H9 (cell line): ENCODE measurements around the gene NKX3-2. TPM values are rescaled to one million over a fixed set of nuclear protein-coding genes. Genes with fewer than 3 reads are reported as not detected.

Source experiments
- DNase-seq: peaks from one replicate; pipeline ENCODE4 v3.0.0-alpha.2; 2017
- H2AFZ ChIP-seq: one replicate; pipeline ENCODE4 v1.6.1; 2013; ENCODE audit warnings: mild to moderate bottlenecking, low read length, control low read depth, moderate library complexity
- H2AK5ac ChIP-seq: 2 replicates; pipeline ENCODE4 v1.6.1; 2013; ENCODE audit warnings: low read length, control low read depth, mixed read lengths; ENCODE audit not compliant: insufficient read length
- H2BK120ac ChIP-seq: one replicate; pipeline ENCODE4 v1.6.1; 2013; ENCODE audit warnings: low read depth, mild to moderate bottlenecking, low read length, control low read depth, inconsistent platforms; ENCODE audit not compliant: poor library complexity, severe bottlenecking
- H2BK12ac ChIP-seq: 2 replicates; pipeline ENCODE4 v1.6.1; 2013; ENCODE audit warnings: low read length, control low read depth, mixed read lengths, low read depth; ENCODE audit not compliant: insufficient read length
- H2BK15ac ChIP-seq: 2 replicates; pipeline ENCODE4 v1.6.1; 2013; ENCODE audit warnings: low read depth, low read length, control low read depth
- H2BK20ac ChIP-seq: one replicate; pipeline ENCODE4 v1.6.1; 2013; ENCODE audit warnings: low read depth, mild to moderate bottlenecking, low read length, control low read depth, inconsistent platforms; ENCODE audit not compliant: poor library complexity, severe bottlenecking
- H2BK5ac ChIP-seq: 2 replicates; pipeline ENCODE4 v1.6.1; 2013; ENCODE audit warnings: low read length, control low read depth, mixed read lengths; ENCODE audit not compliant: insufficient read length
- H3K14ac ChIP-seq: 2 replicates; pipeline ENCODE4 v1.6.1; 2013; ENCODE audit warnings: low read length, control low read depth; ENCODE audit not compliant: insufficient read depth
- H3K18ac ChIP-seq: 2 replicates; pipeline ENCODE4 v1.6.1; 2013; ENCODE audit warnings: low read depth, mild to moderate bottlenecking, mixed read lengths, low read length, control low read depth; ENCODE audit not compliant: insufficient read length
- H3K23ac ChIP-seq: 2 replicates; pipeline ENCODE4 v1.6.1; 2013; ENCODE audit warnings: low read length, control low read depth, mixed read lengths, low read depth; ENCODE audit not compliant: insufficient read length
- H3K23me2 ChIP-seq: 2 replicates; pipeline ENCODE4 v1.6.1; 2013; ENCODE audit warnings: low read depth, mild to moderate bottlenecking, mixed read lengths, low read length, control low read depth; ENCODE audit not compliant: insufficient read length, poor library complexity, severe bottlenecking
- H3K27ac ChIP-seq: 2 replicates; pipeline ENCODE4 v1.5.1; 2013; ENCODE audit warnings: low read length, control low read depth, mixed read lengths, low read depth; ENCODE audit not compliant: insufficient read length
- H3K27me3 ChIP-seq: 2 replicates; pipeline ENCODE4 v1.6.1; 2013; ENCODE audit warnings: low read length, control low read depth, inconsistent platforms; ENCODE audit not compliant: insufficient read depth
- H3K4ac ChIP-seq: 2 replicates; pipeline ENCODE4 v1.6.1; 2013; ENCODE audit warnings: low read depth, mild to moderate bottlenecking, control low read depth, inconsistent platforms, low read length, moderate library complexity
- H3K4me1 ChIP-seq: 2 replicates; pipeline ENCODE4 v1.6.1; 2013; ENCODE audit warnings: low read length, control low read depth, inconsistent platforms; ENCODE audit not compliant: insufficient read depth
- H3K4me2 ChIP-seq: 2 replicates; pipeline ENCODE4 v1.6.1; 2013; ENCODE audit warnings: low read length, control low read depth, mixed read lengths; ENCODE audit not compliant: insufficient read length, insufficient read depth
- H3K56ac ChIP-seq: 2 replicates; pipeline ENCODE4 v1.6.1; 2013; ENCODE audit warnings: low read depth, mild to moderate bottlenecking, mixed read lengths, low read length, control low read depth; ENCODE audit not compliant: insufficient read length
- H3K79me1 ChIP-seq: 2 replicates; pipeline ENCODE4 v1.6.1; 2013; ENCODE audit warnings: low read depth, mild to moderate bottlenecking, moderate library complexity, low read length, control low read depth, inconsistent platforms; ENCODE audit not compliant: insufficient read depth, poor library complexity, severe bottlenecking
- H3K79me2 ChIP-seq: 2 replicates; pipeline ENCODE4 v1.6.1; 2013; ENCODE audit warnings: low read length, control low read depth, inconsistent platforms; ENCODE audit not compliant: insufficient read depth
- H3K9ac ChIP-seq: 2 replicates; pipeline ENCODE4 v1.6.1; 2013; ENCODE audit warnings: low read length, control low read depth, mixed read lengths; ENCODE audit not compliant: insufficient read length; ENCODE audit errors: extremely low read depth
- H3K9me3 ChIP-seq: one replicate; pipeline ENCODE4 v1.6.1; 2013; ENCODE audit warnings: low read depth, low read length, inconsistent platforms; ENCODE audit not compliant: control insufficient read depth
- H3T11ph ChIP-seq: one replicate; pipeline ENCODE4 v1.6.1; 2013; ENCODE audit warnings: mild to moderate bottlenecking, low read length, control low read depth, inconsistent platforms
- H4K20me1 ChIP-seq: one replicate; pipeline ENCODE4 v1.6.1; 2013; ENCODE audit not compliant: control insufficient read depth, insufficient read length, insufficient read depth
- H4K5ac ChIP-seq: 2 replicates; pipeline ENCODE4 v1.6.1; 2013; ENCODE audit warnings: low read depth, mild to moderate bottlenecking, mixed read lengths, low read length, control low read depth; ENCODE audit not compliant: insufficient read length
- H4K8ac ChIP-seq: replicated peaks from 2 replicates; pipeline ENCODE4 v1.6.1; 2013; ENCODE audit warnings: low read length, control low read depth, mixed read lengths, low read depth; ENCODE audit not compliant: insufficient read length
- H4K91ac ChIP-seq: 2 replicates; pipeline ENCODE4 v1.6.1; 2013; ENCODE audit warnings: low read depth, mild to moderate bottlenecking, moderate library complexity, mixed read lengths, low read length, control low read depth; ENCODE audit not compliant: insufficient read length
- H3K27ac Mint-ChIP-seq, 3 experiments: 2 replicates in 2 of 3; 3 replicates in 1 of 3; pipeline ENCODE4 v1.8.0; 2020 to 2021; ENCODE audit warnings: mixed read lengths in 3 of 3, mild to moderate bottlenecking in 1 of 3, moderate library complexity in 1 of 3
- H3K27me3 Mint-ChIP-seq: 2 replicates; pipeline ENCODE4 v1.8.0; 2021; ENCODE audit warnings: low read depth, mild to moderate bottlenecking, moderate library complexity, mixed read lengths
- H3K36me3 Mint-ChIP-seq, 3 experiments: 2 replicates in 2 of 3; 3 replicates in 1 of 3; pipeline ENCODE4 v1.8.0; 2020 to 2021; ENCODE audit warnings: low read depth in 3 of 3, mixed read lengths in 3 of 3; ENCODE audit not compliant: insufficient read depth in 1 of 3
- H3K4me1 Mint-ChIP-seq, 2 experiments: 2 replicates each; pipeline ENCODE4 v1.8.0; 2020; ENCODE audit warnings: mixed read lengths in 2 of 2
- H3K4me3 Mint-ChIP-seq, 2 experiments: 2 replicates in 1 of 2; 3 replicates in 1 of 2; pipeline ENCODE4 v1.8.0; 2020 to 2021; ENCODE audit warnings: mild to moderate bottlenecking in 2 of 2, mixed read lengths in 2 of 2, moderate library complexity in 1 of 2
- H3K9me3 Mint-ChIP-seq, 2 experiments: 2 replicates in 1 of 2; 3 replicates in 1 of 2; pipeline ENCODE4 v1.8.0; 2020; ENCODE audit warnings: mild to moderate bottlenecking in 2 of 2, mixed read lengths in 2 of 2, moderate library complexity in 1 of 2
- CTCF ChIP-seq: fragments of 200-600 bp; sonication (generic); conservative IDR thresholded peaks from 3 replicates; pipeline ENCODE4 v1.8.0; 2021; ENCODE audit warnings: antibody characterized with exemption, mild to moderate bottlenecking
- WGBS: extraction: QIAGEN DNeasy Blood & Tissue Kit; methylation state at CpG from one replicate; pipeline ENCODE4 v1.1.7; 2013; ENCODE audit warnings: missing lambda C conversion rate, low lambda C conversion rate, mixed read lengths; ENCODE audit not compliant: insufficient read length; ENCODE audit errors: extremely low coverage; 5-methylcytosine and 5-hydroxymethylcytosine counted together
- total RNA-seq: library from RNA; stranded (reverse); gene quantifications from 2 replicates; pipeline ENCODE4 v1.2.1, GENCODE V29; 2021

Gene NKX3-2
- total RNA-seq, 1 experiment from 2014 or later: 1.9 TPM

DNA sequence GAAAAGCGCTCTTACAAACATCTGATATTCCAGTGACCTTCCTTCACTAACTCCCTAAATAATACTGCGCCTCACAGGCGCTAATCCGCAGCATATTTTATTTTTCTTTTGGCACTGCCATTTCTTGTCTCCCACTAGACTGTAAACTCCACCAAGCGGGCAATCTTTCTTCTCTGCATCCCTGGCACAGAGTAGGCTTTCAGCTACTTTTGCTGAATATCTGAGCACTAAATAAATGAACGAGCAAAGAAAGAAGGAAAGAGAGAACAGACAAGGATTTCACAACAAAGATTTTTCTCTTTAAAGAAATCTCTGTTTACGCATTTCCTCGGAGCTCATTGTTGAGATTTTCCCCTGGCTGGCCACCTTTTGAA is 12.7 kb downstream of the NKX3-2 start:
- H3K18ac ChIP-seq: no peak overlapping the region
- H3K79me2 ChIP-seq: no peaks in the 10 kb centered on the region
- H4K91ac ChIP-seq: no peak overlapping the region
- H2AFZ ChIP-seq: no peak overlapping the region
- no peak for TF ChIP-seq CTCF
- H2BK12ac ChIP-seq: no peak overlapping the region
- H2BK15ac ChIP-seq: no peak overlapping the region
- no peak overlapping the region for H3K4ac ChIP-seq
- no peak overlapping the region for H3K27ac ChIP-seq
- no peak overlapping the region for H3K9ac ChIP-seq
- no peak overlapping the region for H4K5ac ChIP-seq
- Mint-ChIP-seq H3K36me3 (no peaks in the 10 kb centered on the region; a peak in 1 of 7 replicates), H3K27me3 (peaks cover 99% of the 10 kb centered on the region), H3K9me3 (no peaks in the 10 kb centered on the region; a peak in 3 of 5 replicates), H3K4me3 (peak overlapping the region; percentile 45 to 61; a peak in 4 of 5 replicates), H3K4me1 (peaks cover 53 to 61% of the 10 kb centered on the region in 2 experiments), H3K27ac (no peak overlapping the region; a peak in 1 of 7 replicates)
- DNase-seq: no peak
- no peak overlapping the region for H2BK5ac ChIP-seq
- no peaks in the 10 kb centered on the region for H4K20me1 ChIP-seq
- H3T11ph ChIP-seq: no peak overlapping the region
- H3K14ac ChIP-seq: no peak overlapping the region
- H3K4me1 ChIP-seq: peaks cover 4% of the 10 kb centered on the region
- H3K27me3 ChIP-seq: peaks cover 90% of the 10 kb centered on the region
- no peak overlapping the region for H4K8ac ChIP-seq
- no peak overlapping the region for H3K23ac ChIP-seq
- H3K4me2 ChIP-seq: peak overlapping the region; percentile 71
- WGBS: no CpG with 5 or more reads among the region's 8 CpGs
- no peak overlapping the region for H2BK20ac ChIP-seq
- H3K23me2 ChIP-seq: peaks cover 13% of the 10 kb centered on the region
- no peak overlapping the region for H2BK120ac ChIP-seq
- no peak overlapping the region for H2AK5ac ChIP-seq
- H3K79me1 ChIP-seq: no peaks in the 10 kb centered on the region
- no peaks in the 10 kb centered on the region for H3K9me3 ChIP-seq
- H3K56ac ChIP-seq: no peak overlapping the region
